ENCODE measurements around the gene KLHL42. TPM values are rescaled to one million over a fixed set of nuclear protein-coding genes. Genes with fewer than 3 reads are reported as not detected.

Gene KLHL42
- total RNA-seq, 1 donor from 2014 or later, result 25.0 TPM

DNA sequence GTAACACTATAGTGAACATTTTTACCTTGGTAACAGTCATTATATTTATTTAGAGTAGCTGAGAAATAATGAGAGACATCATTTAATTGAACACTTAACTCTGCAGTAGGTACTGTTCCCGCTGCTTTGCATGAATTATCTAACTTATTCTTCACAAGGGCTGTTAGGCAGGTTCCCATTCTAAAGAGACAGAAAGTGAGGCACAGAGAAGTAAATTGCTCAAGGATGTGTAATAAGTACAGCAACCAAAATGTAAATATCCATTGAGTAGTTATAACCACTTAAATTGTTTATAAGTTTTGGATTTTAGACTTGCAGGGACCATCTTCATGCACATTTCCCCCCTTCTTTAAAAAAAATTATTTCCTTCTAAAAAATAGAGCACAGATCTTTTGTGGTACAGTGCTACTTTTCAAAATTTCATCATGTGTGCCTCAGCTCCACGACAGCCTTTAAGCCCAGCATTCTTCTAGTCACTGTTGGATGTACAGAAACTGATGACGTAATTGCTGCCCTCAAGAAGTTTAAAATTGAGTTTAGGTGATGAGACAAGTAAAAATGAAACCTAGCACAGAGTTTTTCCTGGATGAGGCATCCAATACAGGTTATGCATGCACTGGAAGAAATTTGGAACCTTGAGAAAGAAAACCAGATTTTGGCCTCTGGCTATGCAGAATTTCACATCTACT lies 6.0 kb downstream of the KLHL42 start:
- TF ChIP-seq, protein P1, sequence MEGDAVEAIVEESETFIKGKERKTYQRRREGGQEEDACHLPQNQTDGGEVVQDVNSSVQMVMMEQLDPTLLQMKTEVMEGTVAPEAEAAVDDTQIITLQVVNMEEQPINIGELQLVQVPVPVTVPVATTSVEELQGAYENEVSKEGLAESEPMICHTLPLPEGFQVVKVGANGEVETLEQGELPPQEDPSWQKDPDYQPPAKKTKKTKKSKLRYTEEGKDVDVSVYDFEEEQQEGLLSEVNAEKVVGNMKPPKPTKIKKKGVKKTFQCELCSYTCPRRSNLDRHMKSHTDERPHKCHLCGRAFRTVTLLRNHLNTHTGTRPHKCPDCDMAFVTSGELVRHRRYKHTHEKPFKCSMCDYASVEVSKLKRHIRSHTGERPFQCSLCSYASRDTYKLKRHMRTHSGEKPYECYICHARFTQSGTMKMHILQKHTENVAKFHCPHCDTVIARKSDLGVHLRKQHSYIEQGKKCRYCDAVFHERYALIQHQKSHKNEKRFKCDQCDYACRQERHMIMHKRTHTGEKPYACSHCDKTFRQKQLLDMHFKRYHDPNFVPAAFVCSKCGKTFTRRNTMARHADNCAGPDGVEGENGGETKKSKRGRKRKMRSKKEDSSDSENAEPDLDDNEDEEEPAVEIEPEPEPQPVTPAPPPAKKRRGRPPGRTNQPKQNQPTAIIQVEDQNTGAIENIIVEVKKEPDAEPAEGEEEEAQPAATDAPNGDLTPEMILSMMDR (IDR thresholded peaks at IDR 0.05), result no peak
- no peak overlapping the region for H3K4me3 ChIP-seq
- no peak for ATAC-seq
- no peak for DNase-seq
- peaks cover 16% of the 10 kb centered on the region for H3K4me1 ChIP-seq
- intact Hi-C loops (cut with DNase I), result no loop called here
- H3K27me3 ChIP-seq, result no peaks in the 10 kb centered on the region
- no peak overlapping the region for H3K27ac ChIP-seq
- H3K9me3 ChIP-seq, result no peaks in the 10 kb centered on the region
- no peaks in the 10 kb centered on the region for H3K36me3 ChIP-seq

DNA sequence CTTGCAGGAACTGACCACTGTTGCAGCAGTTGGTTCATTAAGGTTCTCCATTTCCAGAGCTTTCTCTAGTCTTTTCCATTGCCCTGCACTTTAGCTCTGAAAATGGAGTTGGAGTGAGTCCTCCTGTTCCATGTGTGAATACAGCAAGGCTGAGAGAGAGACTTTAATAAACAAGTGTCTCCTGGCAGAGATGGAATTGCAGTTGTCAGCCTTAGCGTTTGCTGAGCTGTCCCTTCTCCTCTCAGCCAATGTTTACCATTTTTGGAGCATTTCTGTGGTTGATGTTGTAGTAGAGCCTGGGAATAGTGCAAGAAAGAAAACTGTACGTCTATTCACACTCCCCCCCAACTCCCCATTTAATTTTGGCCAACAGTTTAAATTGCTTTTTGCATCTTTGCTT lies 7.5 kb downstream of the KLHL42 start:
- intact Hi-C loops (cut with DNase I), result no loop called here

DNA sequence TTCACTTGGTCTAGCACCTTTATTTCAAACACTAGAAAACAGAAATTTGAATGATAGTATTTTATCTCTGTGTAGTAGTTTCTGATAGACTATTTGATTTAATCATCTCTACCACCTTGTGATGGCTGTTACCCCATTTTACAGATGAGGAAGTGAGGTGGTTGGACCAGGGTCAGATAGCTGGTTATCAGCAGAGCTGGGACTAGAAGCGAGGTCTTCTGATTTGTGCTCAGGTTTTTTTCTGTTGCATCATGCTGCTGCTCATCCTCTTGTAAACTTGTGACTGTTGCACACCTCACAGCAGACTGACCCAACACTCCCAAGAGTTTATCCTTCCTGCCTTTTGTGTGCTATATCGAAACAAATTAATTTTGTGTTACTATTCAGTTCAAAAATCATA lies 10.1 kb downstream of the KLHL42 start:
- Histone ChIP-seq H3K4me1 (no peaks in the 10 kb centered on the region), H3K27ac (no peak overlapping the region), H3K4me3 (no peak overlapping the region), H3K27me3 (no peaks in the 10 kb centered on the region), H3K9me3 (no peaks in the 10 kb centered on the region), H3K36me3 (peaks cover 34% of the 10 kb centered on the region)
- intact Hi-C loops (cut with DNase I), result no loop called here
- TF ChIP-seq, protein P1 (IDR thresholded peaks at IDR 0.05), result no peak
- ATAC-seq (no peak), DNase-seq (no peak)

More for the DNA sequence above, 7.5 kb downstream of the KLHL42 start:
- no peak overlapping the region for H3K4me3 ChIP-seq
- peaks cover 11% of the 10 kb centered on the region for H3K36me3 ChIP-seq
- DNase-seq, result no peak
- H3K27me3 ChIP-seq, result no peaks in the 10 kb centered on the region
- H3K9me3 ChIP-seq, result no peaks in the 10 kb centered on the region
- TF ChIP-seq, protein P1 (IDR thresholded peaks at IDR 0.05), result no peak
- no peak for ATAC-seq
- H3K4me1 ChIP-seq, result peaks cover 7% of the 10 kb centered on the region
- no peak overlapping the region for H3K27ac ChIP-seq

DNA sequence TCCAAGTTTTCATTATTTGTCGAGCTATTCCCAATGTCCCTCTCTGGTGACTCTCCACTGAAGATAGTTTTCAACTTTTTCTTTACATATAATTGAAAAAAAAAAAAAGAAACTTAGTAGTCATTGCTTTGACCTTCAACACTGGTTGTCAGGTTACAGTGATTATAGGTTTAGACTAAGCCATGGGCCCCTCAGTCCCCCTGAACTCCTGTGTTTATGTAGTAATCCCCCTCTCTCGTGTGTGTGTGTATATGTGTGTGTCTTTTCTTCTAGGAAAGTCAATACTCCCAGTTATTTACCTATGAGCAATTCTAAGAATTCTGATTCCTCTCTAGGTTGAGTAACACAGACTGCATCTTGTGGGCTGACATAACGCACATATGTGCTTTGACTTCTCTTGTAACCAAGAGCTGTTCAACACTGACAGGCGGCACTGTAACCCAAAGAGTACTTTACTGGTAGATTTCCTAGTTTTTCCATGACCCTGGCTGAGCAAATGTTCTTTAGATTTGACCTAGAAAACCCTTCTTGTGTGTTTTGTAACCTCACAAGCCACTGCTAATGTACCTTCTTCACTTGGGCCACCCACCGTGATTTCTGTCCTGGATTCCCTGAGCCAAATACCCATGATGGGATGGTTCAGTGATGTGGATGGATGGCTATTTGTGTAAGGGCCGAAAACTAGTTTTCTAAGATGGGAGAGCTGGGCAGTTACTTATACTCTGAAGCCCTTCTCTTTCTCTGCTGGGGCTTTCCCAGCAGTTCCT lies 15.0 kb downstream of the KLHL42 start:
- TF ChIP-seq, protein P1 (IDR thresholded peaks at IDR 0.05), result no peak
- H3K9me3 ChIP-seq, result no peaks in the 10 kb centered on the region
- no peak overlapping the region for H3K27ac ChIP-seq
- no peak overlapping the region for H3K4me3 ChIP-seq
- intact Hi-C loops (cut with DNase I), result no loop called here
- ATAC-seq (no peak), DNase-seq (no peak)
- H3K36me3 ChIP-seq, result peaks cover 76% of the 10 kb centered on the region
- no peaks in the 10 kb centered on the region for H3K4me1 ChIP-seq
- H3K27me3 ChIP-seq, result no peaks in the 10 kb centered on the region

DNA sequence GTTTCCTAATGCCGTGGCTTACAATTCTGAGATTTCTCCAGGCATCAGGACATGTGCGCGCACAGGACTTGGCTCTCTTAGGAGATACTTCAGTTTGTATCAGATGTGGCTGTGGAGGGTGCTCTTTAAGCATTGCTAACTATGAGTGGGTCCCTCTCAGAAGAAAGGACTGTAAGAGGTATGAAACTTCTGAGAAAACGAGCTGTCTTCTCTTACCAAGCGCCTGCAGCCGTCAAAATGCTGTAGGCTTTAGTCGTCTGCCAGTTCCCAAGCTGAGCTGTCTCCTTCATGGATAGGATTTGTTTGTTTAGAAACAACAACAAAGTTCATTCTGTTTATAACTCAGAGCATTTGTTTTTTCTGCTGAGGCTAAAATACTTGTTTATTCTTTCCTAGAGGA lies 16.1 kb downstream of the KLHL42 start:
- no peak for ATAC-seq

More for the DNA sequence above, 16.1 kb downstream of the KLHL42 start:
- H3K27me3 ChIP-seq, result no peaks in the 10 kb centered on the region
- TF ChIP-seq, protein P1 (IDR thresholded peaks at IDR 0.05), result no peak
- intact Hi-C loops (cut with DNase I), result no loop called here
- no peak overlapping the region for H3K27ac ChIP-seq
- no peak for DNase-seq
- no peaks in the 10 kb centered on the region for H3K4me1 ChIP-seq
- H3K4me3 ChIP-seq, result no peak overlapping the region
- H3K36me3 ChIP-seq, result peaks cover 77% of the 10 kb centered on the region
- H3K9me3 ChIP-seq, result no peaks in the 10 kb centered on the region
